HepG2 (cell line): ENCODE results near the gene CNR2. TPM values are rescaled to one million over a fixed set of nuclear protein-coding genes. Genes with fewer than 3 reads are reported as not detected.

Source experiments
- BORCS8-MEF2B ChIP-seq: sonication (generic); formaldehyde crosslinking; IDR thresholded peaks from 2 replicates; pipeline ENCODE4 v1.8.0; 2022; ENCODE audit warnings: mild to moderate bottlenecking, missing genetic modification reagents
- CBFB ChIP-seq: sonication (generic); formaldehyde crosslinking; IDR thresholded peaks from 2 replicates; pipeline ENCODE4 v1.4.0; 2020; ENCODE audit warnings: missing genetic modification reagents
- DNMT1 ChIP-seq: sonication (generic); formaldehyde crosslinking; IDR thresholded peaks from 2 replicates; pipeline ENCODE4 v1.5.1; 2020; ENCODE audit warnings: mild to moderate bottlenecking, missing genetic modification reagents
- EEA1 ChIP-seq: sonication (generic); formaldehyde crosslinking; IDR thresholded peaks from 2 replicates; pipeline ENCODE4 v1.5.1; 2020; ENCODE audit warnings: mild to moderate bottlenecking, missing genetic modification reagents, borderline replicate concordance
- HMG20A ChIP-seq: IDR thresholded peaks from 2 replicates; pipeline ENCODE4 v1.6.1; 2016; ENCODE audit warnings: borderline replicate concordance
- IKZF1 ChIP-seq: fragments of 450-650 bp; IDR thresholded peaks from 2 replicates; pipeline ENCODE4 v1.7.1; 2016
- JARID2 ChIP-seq: sonication (generic); formaldehyde crosslinking; IDR thresholded peaks from 2 replicates; pipeline ENCODE4 v1.8.1; 2023; ENCODE audit warnings: missing genetic modification reagents, inconsistent platforms; ENCODE audit not compliant: insufficient replicate concordance
- SAFB2 ChIP-seq: sonication (generic); formaldehyde crosslinking; IDR thresholded peaks from 2 replicates; pipeline ENCODE4 v1.5.1; 2020; ENCODE audit warnings: missing genetic modification reagents, low read depth, mild to moderate bottlenecking, borderline replicate concordance
- SNAI1 ChIP-seq: sonication (generic); formaldehyde crosslinking; IDR thresholded peaks from 2 replicates; pipeline ENCODE4 v1.5.0; 2020; ENCODE audit warnings: mild to moderate bottlenecking, missing genetic modification reagents, borderline replicate concordance
- SP4 ChIP-seq: sonication (generic); formaldehyde crosslinking; IDR thresholded peaks from 2 replicates; pipeline ENCODE4 v1.8.1; 2023; ENCODE audit warnings: mild to moderate bottlenecking, missing genetic modification reagents
- SRY ChIP-seq: sonication (generic); formaldehyde crosslinking; IDR thresholded peaks from 2 replicates; pipeline ENCODE4 v1.8.0; 2022; ENCODE audit warnings: mild to moderate bottlenecking, missing genetic modification reagents
- ZNF883 ChIP-seq: sonication (generic); formaldehyde crosslinking; IDR thresholded peaks from 2 replicates; pipeline ENCODE4 v1.5.1; 2020; ENCODE audit warnings: mild to moderate bottlenecking, missing genetic modification reagents; ENCODE audit errors: not compliant biosample characterization
- polyA plus RNA-seq, 8 experiments: library from polyadenylated mRNA; depleted of rRNA in 3 of 8; stranded (reverse) in 7 of 8; unstranded in 1 of 8; fragments of >200 nt; fragmentation: Illumina TruSeq in 4 of 8; extraction: Trizol in 4 of 8; gene quantifications; 2 replicates each; pipeline versions ENCODE4 v1.2.1 to v1.2.3, GENCODE V29; 2011 to 2016; ENCODE audit warnings: low read depth in 4 of 8, missing spikeins in 1 of 8, mixed read lengths in 1 of 8; ENCODE audit not compliant: insufficient read depth in 1 of 8
- total RNA-seq, 5 experiments: library from RNA; depleted of rRNA; stranded (reverse); fragments of >200 nt; fragmentation: Illumina TruSeq; extraction: Trizol; gene quantifications; 2 replicates each; pipeline ENCODE4 v1.2.3, GENCODE V29; 2016; ENCODE audit warnings: low read depth in 1 of 5
- TF ChIP-seq, protein P1 (sequence below): sonication (generic); formaldehyde crosslinking; IDR thresholded peaks from 2 replicates; pipeline ENCODE4 v1.4.0; 2020; ENCODE audit warnings: missing genetic modification reagents
- TF ChIP-seq, protein P2 (sequence below): sonication (generic); formaldehyde crosslinking; IDR thresholded peaks from one replicate; pipeline ENCODE4 v1.5.1; 2020; ENCODE audit warnings: mild to moderate bottlenecking, missing genetic modification reagents; ENCODE audit errors: not compliant biosample characterization
- TF ChIP-seq, protein P3 (sequence below), 2 experiments: fragments of 450-650 bp in 1 of 2; sonication (generic) in 1 of 2; formaldehyde crosslinking; IDR thresholded peaks; 2 replicates each; pipeline versions ENCODE4 v1.5.0 to v1.8.0; 2020 to 2022; ENCODE audit warnings: mild to moderate bottlenecking in 1 of 2, missing genetic modification reagents in 1 of 2
- TF ChIP-seq, protein P4 (sequence below): sonication (generic); formaldehyde crosslinking; IDR thresholded peaks from 2 replicates; pipeline ENCODE4 v1.4.0; 2020; ENCODE audit warnings: missing genetic modification reagents, low read depth, mild to moderate bottlenecking, borderline replicate concordance
- TF ChIP-seq, protein P5 (sequence below): sonication (generic); formaldehyde crosslinking; IDR thresholded peaks from 2 replicates; pipeline ENCODE4 v1.9.0; 2022; ENCODE audit warnings: missing genetic modification reagents, mild to moderate bottlenecking, borderline replicate concordance

CNR2 gene
- total and polyA plus RNA-seq, 2 of the 13 experiments (the other 11 are each of a cell fraction or from before 2014, with no cell fraction given): not detected

DNA sequence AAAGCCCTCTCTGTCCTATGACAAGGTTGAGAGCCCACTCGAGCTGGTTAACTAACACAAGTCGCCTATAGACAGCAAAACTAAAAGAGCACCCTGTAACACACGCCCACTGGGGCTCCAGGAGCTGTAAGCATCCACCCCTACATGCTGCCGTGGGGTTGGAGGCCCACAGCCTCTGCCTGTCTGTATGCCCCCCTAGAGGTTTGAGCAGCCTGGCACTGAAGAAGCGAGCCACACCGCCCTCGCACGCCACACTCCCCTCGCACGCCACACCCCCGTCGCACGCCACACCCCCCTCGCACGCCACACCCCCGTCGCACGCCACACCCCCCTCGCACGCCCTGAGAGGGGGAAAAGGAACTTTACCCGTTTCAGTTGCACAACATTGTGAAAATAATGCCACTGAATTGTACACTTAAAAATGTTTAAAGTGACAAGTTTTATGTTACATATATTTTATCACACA is 74.7 kb downstream of the CNR2 start (continued):
- TF ChIP-seq, protein P1, sequence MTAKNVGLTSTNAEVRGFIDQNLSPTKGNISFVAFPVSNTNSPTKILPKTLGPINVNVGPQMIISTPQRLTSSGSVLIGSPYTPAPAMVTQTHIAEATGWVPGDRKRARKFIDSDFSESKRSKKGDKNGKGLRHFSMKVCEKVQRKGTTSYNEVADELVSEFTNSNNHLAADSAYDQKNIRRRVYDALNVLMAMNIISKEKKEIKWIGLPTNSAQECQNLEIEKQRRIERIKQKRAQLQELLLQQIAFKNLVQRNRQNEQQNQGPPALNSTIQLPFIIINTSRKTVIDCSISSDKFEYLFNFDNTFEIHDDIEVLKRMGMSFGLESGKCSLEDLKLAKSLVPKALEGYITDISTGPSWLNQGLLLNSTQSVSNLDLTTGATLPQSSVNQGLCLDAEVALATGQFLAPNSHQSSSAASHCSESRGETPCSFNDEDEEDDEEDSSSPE: no peak
- TF ChIP-seq SRY (CRISPR knock-in tag) (no peak), DNMT1 (CRISPR knock-in tag) (no peak), EEA1 (CRISPR knock-in tag) (0 out of 2 replicates have a peak, but pooled peaks have one; percentile 46), IKZF1 (no peak), HMG20A (CRISPR knock-in tag) (no peak), SP4 (CRISPR knock-in tag) (no peak; the same call in 1 of the 2 replicates), JARID2 (CRISPR knock-in tag) (no peak), CBFB (CRISPR knock-in tag) (no peak), SNAI1 (CRISPR knock-in tag) (no peak), BORCS8-MEF2B (CRISPR knock-in tag) (no peak), ZNF883 (no peak), SAFB2 (CRISPR knock-in tag) (no peak)
- TF ChIP-seq, protein P2, sequence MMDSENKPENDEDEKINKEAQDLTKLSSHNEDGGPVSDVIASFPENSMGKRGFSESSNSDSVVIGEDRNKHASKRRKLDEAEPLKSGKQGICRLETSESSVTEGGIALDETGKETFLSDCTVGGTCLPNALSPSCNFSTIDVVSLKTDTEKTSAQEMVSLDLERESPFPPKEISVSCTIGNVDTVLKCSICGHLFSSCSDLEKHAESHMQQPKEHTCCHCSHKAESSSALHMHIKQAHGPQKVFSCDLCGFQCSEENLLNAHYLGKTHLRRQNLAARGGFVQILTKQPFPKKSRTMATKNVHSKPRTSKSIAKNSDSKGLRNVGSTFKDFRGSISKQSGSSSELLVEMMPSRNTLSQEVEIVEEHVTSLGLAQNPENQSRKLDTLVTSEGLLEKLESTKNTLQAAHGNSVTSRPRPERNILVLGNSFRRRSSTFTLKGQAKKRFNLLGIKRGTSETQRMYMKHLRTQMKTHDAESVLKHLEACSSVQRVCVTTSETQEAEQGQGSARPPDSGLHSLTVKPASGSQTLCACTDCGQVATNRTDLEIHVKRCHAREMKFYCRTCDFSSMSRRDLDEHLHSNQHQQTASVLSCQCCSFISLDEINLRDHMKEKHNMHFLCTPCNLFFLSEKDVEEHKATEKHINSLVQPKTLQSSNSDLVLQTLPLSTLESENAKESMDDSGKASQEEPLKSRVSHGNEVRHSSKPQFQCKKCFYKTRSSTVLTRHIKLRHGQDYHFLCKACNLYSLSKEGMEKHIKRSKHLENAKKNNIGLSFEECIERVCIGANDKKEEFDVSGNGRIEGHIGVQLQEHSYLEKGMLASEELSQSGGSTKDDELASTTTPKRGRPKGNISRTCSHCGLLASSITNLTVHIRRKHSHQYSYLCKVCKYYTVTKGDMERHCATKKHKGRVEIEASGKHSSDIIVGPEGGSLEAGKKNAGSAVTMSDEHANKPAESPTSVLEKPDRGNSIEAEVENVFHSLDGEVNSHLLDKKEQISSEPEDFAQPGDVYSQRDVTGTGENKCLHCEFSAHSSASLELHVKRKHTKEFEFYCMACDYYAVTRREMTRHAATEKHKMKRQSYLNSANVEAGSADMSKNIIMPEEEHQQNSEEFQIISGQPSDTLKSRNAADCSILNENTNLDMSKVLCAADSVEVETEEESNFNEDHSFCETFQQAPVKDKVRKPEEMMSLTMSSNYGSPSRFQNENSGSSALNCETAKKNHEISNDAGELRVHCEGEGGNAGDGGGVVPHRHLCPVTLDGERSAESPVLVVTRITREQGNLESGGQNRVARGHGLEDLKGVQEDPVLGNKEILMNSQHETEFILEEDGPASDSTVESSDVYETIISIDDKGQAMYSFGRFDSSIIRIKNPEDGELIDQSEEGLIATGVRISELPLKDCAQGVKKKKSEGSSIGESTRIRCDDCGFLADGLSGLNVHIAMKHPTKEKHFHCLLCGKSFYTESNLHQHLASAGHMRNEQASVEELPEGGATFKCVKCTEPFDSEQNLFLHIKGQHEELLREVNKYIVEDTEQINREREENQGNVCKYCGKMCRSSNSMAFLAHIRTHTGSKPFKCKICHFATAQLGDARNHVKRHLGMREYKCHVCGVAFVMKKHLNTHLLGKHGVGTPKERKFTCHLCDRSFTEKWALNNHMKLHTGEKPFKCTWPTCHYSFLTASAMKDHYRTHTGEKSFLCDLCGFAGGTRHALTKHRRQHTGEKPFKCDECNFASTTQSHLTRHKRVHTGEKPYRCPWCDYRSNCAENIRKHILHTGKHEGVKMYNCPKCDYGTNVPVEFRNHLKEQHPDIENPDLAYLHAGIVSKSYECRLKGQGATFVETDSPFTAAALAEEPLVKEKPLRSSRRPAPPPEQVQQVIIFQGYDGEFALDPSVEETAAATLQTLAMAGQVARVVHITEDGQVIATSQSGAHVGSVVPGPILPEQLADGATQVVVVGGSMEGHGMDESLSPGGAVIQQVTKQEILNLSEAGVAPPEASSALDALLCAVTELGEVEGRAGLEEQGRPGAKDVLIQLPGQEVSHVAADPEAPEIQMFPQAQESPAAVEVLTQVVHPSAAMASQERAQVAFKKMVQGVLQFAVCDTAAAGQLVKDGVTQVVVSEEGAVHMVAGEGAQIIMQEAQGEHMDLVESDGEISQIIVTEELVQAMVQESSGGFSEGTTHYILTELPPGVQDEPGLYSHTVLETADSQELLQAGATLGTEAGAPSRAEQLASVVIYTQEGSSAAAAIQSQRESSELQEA: no peak
- TF ChIP-seq, protein P3, sequence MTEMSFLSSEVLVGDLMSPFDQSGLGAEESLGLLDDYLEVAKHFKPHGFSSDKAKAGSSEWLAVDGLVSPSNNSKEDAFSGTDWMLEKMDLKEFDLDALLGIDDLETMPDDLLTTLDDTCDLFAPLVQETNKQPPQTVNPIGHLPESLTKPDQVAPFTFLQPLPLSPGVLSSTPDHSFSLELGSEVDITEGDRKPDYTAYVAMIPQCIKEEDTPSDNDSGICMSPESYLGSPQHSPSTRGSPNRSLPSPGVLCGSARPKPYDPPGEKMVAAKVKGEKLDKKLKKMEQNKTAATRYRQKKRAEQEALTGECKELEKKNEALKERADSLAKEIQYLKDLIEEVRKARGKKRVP (CRISPR knock-in tag; IDR thresholded peaks at IDR 0.05): no peak
- TF ChIP-seq, protein P4, sequence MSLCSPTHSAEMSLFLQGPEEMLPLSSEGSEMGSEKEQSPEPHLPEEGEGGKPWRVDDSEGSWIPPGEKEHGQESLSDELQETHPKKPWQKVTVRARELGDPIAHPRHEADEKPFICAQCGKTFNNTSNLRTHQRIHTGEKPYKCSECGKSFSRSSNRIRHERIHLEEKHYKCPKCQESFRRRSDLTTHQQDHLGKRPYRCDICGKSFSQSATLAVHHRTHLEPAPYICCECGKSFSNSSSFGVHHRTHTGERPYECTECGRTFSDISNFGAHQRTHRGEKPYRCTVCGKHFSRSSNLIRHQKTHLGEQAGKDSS (CRISPR knock-in tag): no peak
- TF ChIP-seq, protein P5, sequence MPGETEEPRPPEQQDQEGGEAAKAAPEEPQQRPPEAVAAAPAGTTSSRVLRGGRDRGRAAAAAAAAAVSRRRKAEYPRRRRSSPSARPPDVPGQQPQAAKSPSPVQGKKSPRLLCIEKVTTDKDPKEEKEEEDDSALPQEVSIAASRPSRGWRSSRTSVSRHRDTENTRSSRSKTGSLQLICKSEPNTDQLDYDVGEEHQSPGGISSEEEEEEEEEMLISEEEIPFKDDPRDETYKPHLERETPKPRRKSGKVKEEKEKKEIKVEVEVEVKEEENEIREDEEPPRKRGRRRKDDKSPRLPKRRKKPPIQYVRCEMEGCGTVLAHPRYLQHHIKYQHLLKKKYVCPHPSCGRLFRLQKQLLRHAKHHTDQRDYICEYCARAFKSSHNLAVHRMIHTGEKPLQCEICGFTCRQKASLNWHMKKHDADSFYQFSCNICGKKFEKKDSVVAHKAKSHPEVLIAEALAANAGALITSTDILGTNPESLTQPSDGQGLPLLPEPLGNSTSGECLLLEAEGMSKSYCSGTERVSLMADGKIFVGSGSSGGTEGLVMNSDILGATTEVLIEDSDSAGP (CRISPR knock-in tag): peak; percentile 31; the same call in 1 of the 2 replicates
